HG03457 (cell line): ENCODE measurements around the gene REXO2.

Experiments
- ATAC-seq: cut with Tn5 transposase; IDR thresholded peaks from one replicate; pipeline ENCODE4 v1.9.1; 2021; ENCODE audit warnings: moderate number of reproducible peaks; ENCODE audit not compliant: unreplicated experiment

The REXO2 gene

GRCh38 chr11:114440971-114441763 is 1.9 kb downstream of the REXO2 start:
- no peak for ATAC-seq

GRCh38 chr11:114441921-114442320 is 2.7 kb downstream of the REXO2 start:
- no peak for ATAC-seq

- no peak for ATAC-seq
Measured at GRCh38 chr11:114442536-114442935, 3.3 kb downstream of the REXO2 start.

DNA sequence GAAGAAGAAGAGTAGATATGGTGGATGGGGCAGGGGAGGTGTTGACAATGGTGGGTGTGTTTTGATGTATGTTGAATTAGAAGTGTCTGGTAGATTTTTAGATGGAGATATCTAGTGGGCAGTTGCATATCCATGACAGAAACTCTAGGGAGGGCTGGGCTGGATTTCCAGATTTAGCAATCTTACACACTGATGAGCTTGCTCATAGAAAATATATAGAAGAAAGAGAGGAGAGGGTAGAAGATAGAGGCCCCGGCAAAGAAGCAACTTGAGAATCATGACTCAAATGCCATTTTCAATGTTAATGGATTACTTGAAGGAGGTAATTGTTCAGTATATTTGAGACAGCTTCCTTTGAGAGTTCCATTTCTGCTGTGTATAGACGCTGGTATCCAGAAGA is 8.2 kb downstream of the REXO2 start:
- no peak for ATAC-seq

GRCh38 chr11:114447892-114448291 is 8.6 kb downstream of the REXO2 start:
- no peak for ATAC-seq

DNA sequence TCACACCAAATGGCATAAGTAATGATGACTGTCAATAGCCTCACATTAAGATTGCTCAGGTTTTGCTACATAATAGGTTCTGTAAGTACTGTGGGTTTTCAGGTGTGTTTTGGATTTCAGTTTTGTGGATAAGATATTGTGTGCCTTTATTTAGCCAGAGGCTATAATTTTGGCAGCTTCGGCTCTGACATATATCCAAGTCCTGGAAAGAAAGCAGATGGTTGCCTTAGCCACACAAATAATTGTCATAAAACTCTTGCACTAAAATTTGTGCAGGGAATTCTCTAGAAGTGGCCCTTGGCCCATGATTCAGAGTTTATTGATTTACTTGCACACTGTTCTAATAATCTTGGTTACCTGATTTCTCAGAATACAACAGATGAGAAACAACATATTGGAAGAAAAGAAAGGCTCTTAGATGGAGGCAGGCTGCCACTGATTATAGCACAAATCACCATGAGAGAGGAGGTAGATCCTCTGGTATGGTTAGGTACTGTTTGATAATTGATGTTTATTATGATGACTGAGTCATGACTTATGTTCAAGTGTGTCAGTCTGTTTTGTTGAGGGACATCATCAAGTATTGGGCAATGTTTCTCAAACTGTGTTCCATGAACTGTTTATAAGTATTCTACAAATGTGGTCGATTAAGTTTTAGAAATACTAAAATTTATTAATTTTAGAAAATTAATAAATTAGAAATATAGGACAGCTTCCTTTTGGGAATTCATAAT is 9.6 kb downstream of the REXO2 start:
- no peak for ATAC-seq

DNA sequence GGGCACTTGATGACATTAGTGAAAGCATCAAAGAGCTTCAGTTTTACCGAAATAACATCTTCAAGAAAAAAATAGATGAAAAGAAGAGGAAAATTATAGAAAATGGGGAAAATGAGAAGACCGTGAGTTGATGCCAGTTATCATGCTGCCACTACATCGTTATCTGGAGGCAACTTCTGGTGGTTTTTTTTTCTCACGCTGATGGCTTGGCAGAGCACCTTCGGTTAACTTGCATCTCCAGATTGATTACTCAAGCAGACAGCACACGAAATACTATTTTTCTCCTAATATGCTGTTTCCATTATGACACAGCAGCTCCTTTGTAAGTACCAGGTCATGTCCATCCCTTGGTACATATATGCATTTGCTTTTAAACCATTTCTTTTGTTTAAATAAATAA is 10.6 kb downstream of the REXO2 start:
- ATAC-seq = no peak

- no peak for ATAC-seq
Measured at GRCh38 chr11:114452399-114452798, 13.1 kb downstream of the REXO2 start.

- no peak for ATAC-seq
Measured at GRCh38 chr11:114463999-114464398, 24.7 kb downstream of the REXO2 start.

- no peak for ATAC-seq
Measured at GRCh38 chr11:114466742-114467141, 27.5 kb downstream of the REXO2 start.

DNA sequence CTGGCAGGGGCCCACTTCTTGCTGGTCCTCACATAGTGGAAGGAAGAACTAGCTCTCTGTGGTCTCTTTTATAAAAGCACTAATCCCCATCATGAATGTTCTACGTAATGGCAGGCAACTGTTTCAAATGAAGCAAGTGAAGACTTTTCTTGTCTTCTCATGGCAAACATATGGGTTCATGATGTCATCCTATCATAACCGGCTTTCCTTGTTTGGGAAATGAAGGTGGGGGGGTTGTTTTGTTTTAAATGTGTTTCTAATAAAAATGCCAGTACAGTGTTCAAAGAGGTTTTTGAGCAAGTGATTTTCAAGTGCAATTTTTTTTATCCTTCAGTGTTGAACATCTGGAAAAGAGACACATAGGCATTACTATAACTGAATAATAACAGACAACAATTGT is 33.4 kb downstream of the REXO2 start:
- no peak for ATAC-seq

GRCh38 chr11:114478001-114478410 is 38.7 kb downstream of the REXO2 start:
- ATAC-seq = no peak

DNA sequence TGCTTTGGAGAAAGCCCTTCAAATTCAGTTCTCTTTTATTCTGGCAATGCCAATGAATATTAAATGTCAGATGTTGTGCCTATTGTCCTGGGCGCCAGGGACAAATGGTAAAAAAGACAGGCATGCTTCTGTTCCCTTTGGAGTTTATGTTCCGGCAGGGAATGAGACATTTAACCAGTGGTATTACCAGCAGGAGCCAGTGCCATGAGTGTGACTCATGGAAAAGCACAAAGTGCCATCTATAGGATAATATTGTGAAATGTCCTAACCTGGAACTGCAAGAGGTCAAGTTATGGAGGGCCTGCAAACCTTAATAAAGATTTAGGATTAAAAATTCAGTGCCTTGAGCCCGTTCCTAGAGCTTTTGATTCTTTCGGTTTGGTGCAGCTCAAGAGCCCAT is 39.5 kb downstream of the REXO2 start:
- ATAC-seq = no peak

DNA sequence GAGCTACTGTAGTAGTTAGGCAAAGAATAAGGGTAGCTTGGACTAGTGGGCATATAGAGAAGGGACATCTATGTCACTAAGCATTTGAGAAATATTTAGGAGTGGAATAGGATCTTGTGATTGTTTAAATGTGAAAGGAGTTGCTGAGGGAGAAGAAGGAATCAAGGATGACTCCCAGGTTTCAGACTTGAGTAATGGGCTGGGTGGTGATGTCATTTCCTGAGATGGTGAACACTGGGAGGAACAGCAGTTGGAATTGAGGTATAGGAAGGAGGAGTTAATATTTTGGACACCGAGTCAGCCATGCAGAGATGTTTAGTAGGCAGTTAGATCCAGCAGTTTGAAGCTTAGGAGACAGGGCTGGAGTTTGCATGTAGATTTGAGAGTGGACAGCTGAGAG is 40.1 kb downstream of the REXO2 start:
- no peak for ATAC-seq

GRCh38 chr11:114482114-114482513 is 42.8 kb downstream of the REXO2 start:
- no peak for ATAC-seq

DNA sequence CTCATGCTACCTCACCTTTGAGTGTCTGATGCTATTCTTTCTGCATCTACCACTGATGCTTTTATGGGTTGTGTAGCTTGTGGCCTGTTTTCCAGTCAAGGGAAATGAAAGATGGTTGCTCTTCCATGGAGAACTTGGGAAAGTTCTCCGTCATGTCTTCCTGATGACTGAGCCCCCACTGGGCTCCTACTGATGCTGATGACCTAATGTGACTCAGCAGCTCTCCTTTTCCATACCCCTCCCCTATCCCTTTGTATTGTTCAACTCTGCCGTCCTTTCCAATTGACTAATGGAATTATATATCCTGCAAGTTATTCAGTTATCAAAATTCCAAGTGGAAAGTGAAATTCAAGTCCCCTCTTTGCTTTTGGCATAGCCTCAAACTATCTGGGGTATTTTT is 44.7 kb downstream of the REXO2 start:
- ATAC-seq = no peak

DNA sequence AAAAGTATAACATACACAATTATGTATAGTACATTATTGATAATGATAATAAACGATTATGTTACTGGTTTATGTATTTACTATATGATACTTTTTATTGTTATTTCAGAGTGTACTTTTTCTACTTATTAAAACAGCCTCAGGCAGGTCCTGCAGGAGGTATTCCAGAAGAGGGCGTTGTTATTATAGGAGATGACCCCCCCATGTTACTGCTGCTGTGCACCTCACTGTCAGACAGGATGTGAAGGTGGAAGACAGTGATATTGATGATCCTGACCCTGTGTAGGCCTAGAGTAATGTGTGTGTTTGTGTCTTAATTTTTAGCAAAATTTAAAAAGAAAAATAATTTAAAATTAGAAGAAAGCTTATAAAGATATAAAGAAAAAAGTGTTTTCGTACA is 57.6 kb downstream of the REXO2 start:
- ATAC-seq = no peak

GRCh38 chr11:114499756-114500155 is 60.5 kb downstream of the REXO2 start:
- no peak for ATAC-seq
